Tibial artery (tissue), 4 donors: Measurements from ENCODE around the gene KDM5A.

Experiments used
- DNase-seq, 2 donors: peaks; one replicate each; pipeline ENCODE4 v3.0.0-alpha.2; 2019
- H3K27ac ChIP-seq, 2 donors: fragments of 200-600 bp; sonication (generic) in 1 of 2; 1 replicate in 1 of 2; 2 replicates in 1 of 2; pipeline ENCODE4 v1.5.1; 2018 to 2019; ENCODE audit warnings: mild to moderate bottlenecking in 1 of 2
- H3K27me3 ChIP-seq, 2 donors: fragments of 200-600 bp; sonication (generic) in 1 of 2; one replicate each; pipeline versions ENCODE4 v1.5.1 to v1.6.0; 2016 to 2019
- H3K36me3 ChIP-seq, 3 donors: fragments of 200-600 bp; sonication (generic) in 2 of 3; one replicate each; pipeline ENCODE4 v1.5.1; 2016 to 2019; ENCODE audit warnings: mild to moderate bottlenecking in 2 of 3
- H3K4me1 ChIP-seq, 4 donors: fragments of 200-600 bp; sonication (generic) in 2 of 4; 1 replicate in 3 of 4; 2 replicates in 1 of 4; pipeline ENCODE4 v1.5.1; 2016 to 2019
- H3K4me3 ChIP-seq, 2 donors: fragments of 200-600 bp; sonication (generic) in 1 of 2; 1 replicate in 1 of 2; 2 replicates in 1 of 2; pipeline ENCODE4 v1.5.1; 2018 to 2019; ENCODE audit warnings: mild to moderate bottlenecking in 2 of 2
- H3K9me3 ChIP-seq, 3 donors: fragments of 200-600 bp; sonication (generic) in 1 of 3; one replicate each; pipeline ENCODE4 v1.5.1; 2016 to 2019
- CTCF ChIP-seq, 2 experiments: fragments of 200-600 bp in 1 of 2; fragments of 450-650 bp in 1 of 2; IDR thresholded peaks; one replicate each; pipeline ENCODE4 v1.5.1; 2017 to 2019; ENCODE audit warnings: antibody characterized with exemption in 2 of 2, mild to moderate bottlenecking in 1 of 2, moderate library complexity in 1 of 2
- intact Hi-C: fragments of 100-400 bp; cut with DNase I; formaldehyde crosslinking; loops from one replicate; pipeline ENCODE4 v1.15.0; 2023; ENCODE audit warnings: low total_unique reads

The KDM5A gene

GRCh38 chr12:273382-273781 is 115.7 kb downstream of the KDM5A start:
- TF ChIP-seq CTCF (IDR thresholded peaks at IDR 0.05) = no peak

GRCh38 chr12:272942-273341 is 116.2 kb downstream of the KDM5A start:
- Histone ChIP-seq H3K27me3 (no peaks in the 10 kb centered on the region), H3K36me3 (no peaks in the 10 kb centered on the region), H3K9me3 (no peaks in the 10 kb centered on the region), H3K4me1 (no peaks in the 10 kb centered on the region), H3K27ac (no peak overlapping the region), H3K4me3 (no peak overlapping the region)
- no peak for TF ChIP-seq CTCF (IDR thresholded peaks at IDR 0.05)
- DNase-seq = no peak
- intact Hi-C loops = no loop called here

More at GRCh38 chr12:273382-273781, 115.7 kb downstream of the KDM5A start:
- Histone ChIP-seq H3K4me1 (no peaks in the 10 kb centered on the region), H3K4me3 (no peak overlapping the region), H3K27me3 (no peaks in the 10 kb centered on the region), H3K27ac (no peak overlapping the region), H3K9me3 (no peaks in the 10 kb centered on the region), H3K36me3 (no peaks in the 10 kb centered on the region)
- DNase-seq = no peak
- intact Hi-C loops = no loop called here

- H3K9me3 ChIP-seq = no peaks in the 10 kb centered on the region
- no peak overlapping the region for H3K4me3 ChIP-seq
- no peak overlapping the region for H3K27ac ChIP-seq
- no peak for TF ChIP-seq CTCF (IDR thresholded peaks at IDR 0.05)
- no peak for DNase-seq
- no peaks in the 10 kb centered on the region for H3K36me3 ChIP-seq
- no peaks in the 10 kb centered on the region for H3K27me3 ChIP-seq
- H3K4me1 ChIP-seq = no peaks in the 10 kb centered on the region
- intact Hi-C loops = no loop called here
These were observed 118.0 kb downstream of the KDM5A start for GRCh38 chr12:271161-271560.

GRCh38 chr12:269191-269590 is 119.9 kb downstream of the KDM5A start:
- no peaks in the 10 kb centered on the region for H3K9me3 ChIP-seq
- no peaks in the 10 kb centered on the region for H3K27me3 ChIP-seq
- no peak overlapping the region for H3K27ac ChIP-seq
- no peak overlapping the region for H3K4me3 ChIP-seq
- no peak for TF ChIP-seq CTCF (IDR thresholded peaks at IDR 0.05)
- DNase-seq = no peak
- H3K4me1 ChIP-seq = no peaks in the 10 kb centered on the region
- intact Hi-C loops = no loop called here
- no peaks in the 10 kb centered on the region for H3K36me3 ChIP-seq

- no peaks in the 10 kb centered on the region for H3K36me3 ChIP-seq
- DNase-seq = no peak
- intact Hi-C loops = no loop called here
- no peak overlapping the region for H3K27ac ChIP-seq
- H3K4me1 ChIP-seq = no peaks in the 10 kb centered on the region
- H3K27me3 ChIP-seq = peaks cover 0 to 6% of the 10 kb centered on the region in 2 donors
- no peak for TF ChIP-seq CTCF (IDR thresholded peaks at IDR 0.05)
- no peak overlapping the region for H3K4me3 ChIP-seq
- no peaks in the 10 kb centered on the region for H3K9me3 ChIP-seq
These were observed 120.7 kb downstream of the KDM5A start for GRCh38 chr12:268483-268840.
